H1 (cell line): ENCODE data around the gene ILF3. TPM values are rescaled to one million over a fixed set of nuclear protein-coding genes. Genes with fewer than 3 reads are reported as not detected.

Source experiments
- CTCF ChIA-PET: fragments of 300-600 bp; sonication (Branson Sonifier 250); formaldehyde crosslinking; loops from one replicate; lab custom pipeline; 2021; ENCODE audit not compliant: partially characterized antibody; lab: Charles Lee
- POLR2A ChIA-PET: fragments of 300-600 bp; sonication (Branson Sonifier 250); formaldehyde crosslinking; loops from one replicate; lab custom pipeline; 2021; ENCODE audit warnings: inconsistent platforms; ENCODE audit not compliant: partially characterized antibody; lab: Charles Lee
- DNase-seq, 2 experiments: peaks; one replicate each; pipeline versions ENCODE4 v3.0.0 to v3.0.0-alpha.2; 2010 to 2022; ENCODE audit warnings: low spot score in 2 of 2, low read depth in 1 of 2, mixed read lengths in 1 of 2
- FAIRE-seq: peaks from 2 replicates; lab custom pipeline; 2011; peaks lifted over from hg19 to GRCh38; lab: Jason Lieb, UNC
- H2AFZ ChIP-seq: 2 replicates; pipeline ENCODE4 v1.8.1; 2012; ENCODE audit warnings: low read length, inconsistent platforms
- H2AK5ac ChIP-seq: 2 replicates; pipeline ENCODE4 v1.6.1; 2013; ENCODE audit warnings: low read depth, low read length
- H2BK120ac ChIP-seq: replicated peaks from 2 replicates; pipeline ENCODE3; 2013; ENCODE audit warnings: low read depth, low read length, inconsistent platforms
- H2BK12ac ChIP-seq: 2 replicates; pipeline ENCODE4 v1.6.1; 2013; ENCODE audit warnings: low read depth, low read length
- H2BK15ac ChIP-seq: 2 replicates; pipeline ENCODE4 v1.6.1; 2013; ENCODE audit warnings: low read length
- H2BK20ac ChIP-seq: 2 replicates; pipeline ENCODE4 v1.6.1; 2013; ENCODE audit warnings: low read length
- H2BK5ac ChIP-seq: 2 replicates; pipeline ENCODE4 v1.6.1; 2013; ENCODE audit warnings: low read depth, low read length
- H3K14ac ChIP-seq: 2 replicates; pipeline ENCODE4 v1.6.1; 2013; ENCODE audit warnings: inconsistent platforms; ENCODE audit not compliant: insufficient read length
- H3K18ac ChIP-seq: 2 replicates; pipeline ENCODE4 v1.6.1; 2013; ENCODE audit warnings: low read length; ENCODE audit errors: extremely low read depth
- H3K23ac ChIP-seq: 2 replicates; pipeline ENCODE4 v1.6.1; 2013; ENCODE audit warnings: inconsistent platforms; ENCODE audit not compliant: insufficient read length
- H3K23me2 ChIP-seq: 2 replicates; pipeline ENCODE4 v1.6.1; 2013; ENCODE audit warnings: low read depth, low read length
- H3K27ac ChIP-seq: 2 replicates; pipeline ENCODE4 v1.6.1; 2011; ENCODE audit warnings: low read depth, low read length, inconsistent platforms
- H3K27me3 ChIP-seq, 4 experiments: replicated peaks in 1 of 4; 1 replicate in 1 of 4; 2 replicates in 3 of 4; pipeline versions ENCODE4 v1.6.1 to v1.8.1; 2011 to 2013; ENCODE audit warnings: low read length in 3 of 4, mild to moderate bottlenecking in 3 of 4, inconsistent platforms in 2 of 4, mixed read lengths in 2 of 4, moderate library complexity in 1 of 4; ENCODE audit not compliant: control insufficient read depth in 3 of 4, insufficient read depth in 3 of 4; ENCODE audit errors: extremely low read depth in 1 of 4
- H3K36me3 ChIP-seq, 4 experiments: 2 replicates each; pipeline versions ENCODE4 v1.6.1 to v1.8.1; 2011 to 2013; ENCODE audit warnings: mild to moderate bottlenecking in 4 of 4, low read length in 3 of 4, moderate library complexity in 2 of 4, control low read depth in 1 of 4, inconsistent platforms in 1 of 4; ENCODE audit not compliant: insufficient read depth in 4 of 4, control insufficient read depth in 2 of 4
- H3K4ac ChIP-seq: replicated peaks from 2 replicates; pipeline ENCODE3; 2013; ENCODE audit warnings: low read length, low read depth, mixed read lengths, inconsistent platforms; ENCODE audit not compliant: insufficient read length
- H3K4me1 ChIP-seq, 4 experiments: replicated peaks in 1 of 4; 1 replicate in 1 of 4; 2 replicates in 3 of 4; pipeline versions ENCODE4 v1.6.1 to v1.8.1; 2011 to 2013; ENCODE audit warnings: low read length in 3 of 4, inconsistent platforms in 2 of 4, mixed read lengths in 1 of 4; ENCODE audit not compliant: insufficient read depth in 4 of 4, control insufficient read depth in 3 of 4
- H3K4me2 ChIP-seq, 2 experiments: 2 replicates each; pipeline versions ENCODE4 v1.6.1 to v1.8.1; 2011 to 2013; ENCODE audit warnings: low read depth in 2 of 2, low read length in 2 of 2, control low read depth in 1 of 2, inconsistent platforms in 1 of 2, mild to moderate bottlenecking in 1 of 2; ENCODE audit not compliant: insufficient read depth in 1 of 2
- H3K4me3 ChIP-seq, 4 experiments: fragments of 200-600, 300-600 bp in 1 of 4; sonication (generic), shearing (Covaris generic), sonication (Bioruptor Twin) in 1 of 4; 2 replicates each; pipeline versions ENCODE4 v1.5.1 to v1.8.1; 2011 to 2016; ENCODE audit warnings: low read length in 4 of 4, low read depth in 3 of 4, control low read depth in 2 of 4, inconsistent platforms in 2 of 4, mild to moderate bottlenecking in 2 of 4, mixed read lengths in 1 of 4, moderate library complexity in 1 of 4; ENCODE audit not compliant: insufficient read depth in 2 of 4; ENCODE audit errors: extremely low read depth in 1 of 4
- H3K56ac ChIP-seq: replicated peaks from 2 replicates; pipeline ENCODE3; 2013; ENCODE audit warnings: low read depth, mild to moderate bottlenecking, mixed read lengths, low read length, inconsistent platforms; ENCODE audit not compliant: insufficient read length
- H3K79me1 ChIP-seq: 2 replicates; pipeline ENCODE4 v1.6.1; 2013; ENCODE audit warnings: low read depth, low read length, control low read depth
- H3K79me2 ChIP-seq, 2 experiments: 2 replicates each; pipeline versions ENCODE4 v1.6.1 to v1.8.1; 2012 to 2013; ENCODE audit warnings: low read length in 2 of 2, mild to moderate bottlenecking in 2 of 2, inconsistent platforms in 1 of 2; ENCODE audit not compliant: insufficient read depth in 2 of 2, control insufficient read depth in 1 of 2
- H3K9ac ChIP-seq, 4 experiments: replicated peaks in 1 of 4; 1 replicate in 1 of 4; 2 replicates in 3 of 4; pipeline versions ENCODE4 v1.6.1 to v1.8.1; 2011 to 2013; ENCODE audit warnings: low read depth in 3 of 4, low read length in 3 of 4, control low read depth in 2 of 4, mild to moderate bottlenecking in 2 of 4, moderate library complexity in 2 of 4, inconsistent platforms in 1 of 4; ENCODE audit errors: extremely low read depth in 1 of 4
- H3K9me3 ChIP-seq, 2 experiments: 2 replicates each; pipeline versions ENCODE4 v1.6.1 to v1.8.1; 2012 to 2013; ENCODE audit warnings: mild to moderate bottlenecking in 2 of 2, moderate library complexity in 2 of 2, control low read depth in 1 of 2, inconsistent platforms in 1 of 2, low read depth in 1 of 2, low read length in 1 of 2, mixed read lengths in 1 of 2; ENCODE audit not compliant: insufficient read depth in 2 of 2
- H4K20me1 ChIP-seq, 2 experiments: replicated peaks in 1 of 2; 2 replicates each; pipeline versions ENCODE3 to v1.8.1; 2011 to 2013; ENCODE audit warnings: inconsistent platforms in 2 of 2, low read length in 2 of 2, mild to moderate bottlenecking in 1 of 2; ENCODE audit not compliant: insufficient read depth in 2 of 2, control insufficient read depth in 1 of 2
- H4K5ac ChIP-seq: 2 replicates; pipeline ENCODE4 v1.6.1; 2013; ENCODE audit warnings: low read length, low read depth, mixed read lengths, inconsistent platforms; ENCODE audit not compliant: insufficient read length
- H4K8ac ChIP-seq: 2 replicates; pipeline ENCODE4 v1.8.0; 2013; ENCODE audit warnings: mild to moderate bottlenecking, moderate library complexity, low read length, inconsistent platforms; ENCODE audit not compliant: insufficient read depth; ENCODE audit errors: extremely low read depth
- H4K91ac ChIP-seq: replicated peaks from 2 replicates; pipeline ENCODE3; 2013; ENCODE audit warnings: low read length, mixed read lengths, inconsistent platforms; ENCODE audit not compliant: insufficient read length
- ASH2L ChIP-seq: fragments of 200-600, 300-600 bp; sonication (generic); IDR thresholded peaks from one replicate; pipeline ENCODE4 v1.7.1; 2017; ENCODE audit warnings: low read length
- BRCA1 ChIP-seq: IDR thresholded peaks from 2 replicates; pipeline ENCODE4 v1.6.1; 2012; ENCODE audit warnings: low read depth, low read length, improper control_type of control experiment
- CHD1 ChIP-seq: IDR thresholded peaks from 2 replicates; pipeline ENCODE4 v1.6.1; 2012; ENCODE audit warnings: low read depth, low read length, improper control_type of control experiment
- EGR1 ChIP-seq: IDR thresholded peaks from 2 replicates; pipeline ENCODE4 v1.6.1; 2011; ENCODE audit warnings: low read depth, low read length, borderline replicate concordance
- HDAC6 ChIP-seq: IDR thresholded peaks from one replicate; pipeline ENCODE4 v1.7.1; 2012; ENCODE audit warnings: low read depth, mild to moderate bottlenecking, inconsistent platforms, low read length, moderate library complexity
- JUND ChIP-seq: IDR thresholded peaks from 2 replicates; pipeline ENCODE4 v1.6.1; 2011; ENCODE audit warnings: mild to moderate bottlenecking, improper control_type of control experiment, low read length
- RAD21 ChIP-seq, 2 experiments: IDR thresholded peaks in 1 of 2; conservative IDR thresholded peaks in 1 of 2; 2 replicates each; pipeline ENCODE4 v1.6.1; 2011; ENCODE audit warnings: low read depth in 2 of 2, low read length in 2 of 2, improper control_type of control experiment in 1 of 2, inconsistent platforms in 1 of 2, mild to moderate bottlenecking in 1 of 2, moderate library complexity in 1 of 2
- RXRA ChIP-seq: IDR thresholded peaks from 2 replicates; pipeline ENCODE4 v1.6.1; 2011; ENCODE audit warnings: low read depth, mild to moderate bottlenecking, low read length, moderate library complexity; ENCODE audit not compliant: insufficient read depth
- SRF ChIP-seq: IDR thresholded peaks from 2 replicates; pipeline ENCODE4 v1.6.1; 2011; ENCODE audit warnings: mild to moderate bottlenecking, low read depth, low read length, moderate library complexity
- YY1 ChIP-seq: IDR thresholded peaks from 2 replicates; pipeline ENCODE4 v1.6.1; 2011; ENCODE audit warnings: low read depth, mild to moderate bottlenecking, low read length
- WGBS, 2 experiments: shearing (Covaris generic) in 1 of 2; methylation state at CpG; one replicate each; pipeline versions ENCODE4 v1.1.6 to v1.1.7; 2013 to 2015; ENCODE audit warnings: low lambda C conversion rate in 2 of 2, mixed read lengths in 2 of 2, inconsistent platforms in 1 of 2, low coverage in 1 of 2, missing lambda C conversion rate in 1 of 2; ENCODE audit not compliant: insufficient replicate concordance in 2 of 2, insufficient coverage in 1 of 2, insufficient read length in 1 of 2; ENCODE audit errors: extremely low coverage in 1 of 2, missing lambda C conversion rate in 1 of 2; 5-methylcytosine and 5-hydroxymethylcytosine counted together
- polyA plus RNA-seq, 7 experiments: library from polyadenylated mRNA; depleted of rRNA in 3 of 7; stranded (reverse) in 5 of 7; unstranded in 2 of 7; fragments of >200 nt in 5 of 7; fragments of 200-250 nt in 2 of 7; gene quantifications; 1 replicate in 5 of 7; 2 replicates in 1 of 7; 4 replicates in 1 of 7; pipeline versions ENCODE4 v1.2.1 to v1.2.3, GENCODE V29; 2011 to 2013; ENCODE audit warnings: missing spikeins in 2 of 7, mixed read lengths in 2 of 7
- total RNA-seq: library from RNA; stranded (reverse); fragmentation: NEBNext Ultra II Directional; extraction: Animal tissue kit (Norgen Biotek cat#: 25700); gene quantifications from 2 replicates; pipeline ENCODE4 v1.2.1, GENCODE V29; 2021
- TF ChIP-seq, protein P1 (sequence below), 3 experiments: IDR thresholded peaks; 1 replicate in 2 of 3; 2 replicates in 1 of 3; pipeline versions ENCODE4 v1.5.1 to v1.6.1; 2011; ENCODE audit warnings: low read length in 3 of 3, mild to moderate bottlenecking in 3 of 3, inconsistent platforms in 2 of 3, low read depth in 1 of 3, moderate library complexity in 1 of 3; ENCODE audit not compliant: insufficient read depth in 1 of 3; ENCODE audit errors: control extremely low read depth in 1 of 3

Gene ILF3
- total and polyA plus RNA-seq, 2 of the 8 experiments (the other 6 are each of a cell fraction or from before 2014, with no cell fraction given) = 291 to 695 TPM

- DNase-seq (no peak), FAIRE-seq (no peak)
- Histone ChIP-seq H3K56ac (no peak overlapping the region), H4K5ac (no peak overlapping the region), H3K9me3 (no peaks in the 10 kb centered on the region), H2BK12ac (no peak overlapping the region), H3K27ac (no peak overlapping the region), H3K9ac (no peak overlapping the region), H2BK15ac (no peak overlapping the region), H3K79me2 (no peaks in the 10 kb centered on the region), H3K14ac (no peak overlapping the region), H4K20me1 (peaks cover 0 to 2% of the 10 kb centered on the region in 2 experiments), H2AK5ac (no peak overlapping the region), H3K36me3 (no peaks in the 10 kb centered on the region), H4K8ac (no peak overlapping the region), H3K4ac (no peak overlapping the region), H2BK20ac (no peak overlapping the region), H3K23me2 (no peaks in the 10 kb centered on the region), H3K27me3 (no peaks in the 10 kb centered on the region), H3K23ac (no peak overlapping the region), H3K79me1 (peaks cover 7% of the 10 kb centered on the region), H3K4me2 (no peak overlapping the region), H3K18ac (no peak overlapping the region), H2AFZ (no peak overlapping the region), H3K4me1 (no peaks in the 10 kb centered on the region), H2BK5ac (no peak overlapping the region), H3K4me3 (no peak overlapping the region), H4K91ac (no peak overlapping the region), H2BK120ac (no peak overlapping the region)
- 95% methylated on average over 15 of the region's 15 CpGs; no CpG with 5 or more reads in 1 of the 2 experiments for WGBS, 2 experiments
- CTCF ChIA-PET = interaction anchor here (0.6 to 3.8 kb wide), 8 partner anchors 9 to 180 kb away, joined by 3 to 21 read pairs (median 4); no protein-coding TSS in a partner anchor
- POLR2A ChIA-PET = interaction anchor here (0.6 to 2.1 kb wide), 11 partner anchors 8 to 266 kb away, joined by 3 to 15 read pairs (median 4); no protein-coding TSS in a partner anchor
- TF ChIP-seq CHD1 (no peak), JUND (no peak), RXRA (no peak), SRF (no peak), ASH2L (no peak), YY1 (no peak), HDAC6 (no peak), EGR1 (no peak), BRCA1 (no peak), RAD21 (IDR thresholded peaks at IDR 0.05 in 1 of 2, conservative IDR thresholded peaks at IDR 0.05 in 1 of 2; ENCODE audit: low read depth in 2 of 2, low read length in 2 of 2) (no peak)
- TF ChIP-seq, protein P1, sequence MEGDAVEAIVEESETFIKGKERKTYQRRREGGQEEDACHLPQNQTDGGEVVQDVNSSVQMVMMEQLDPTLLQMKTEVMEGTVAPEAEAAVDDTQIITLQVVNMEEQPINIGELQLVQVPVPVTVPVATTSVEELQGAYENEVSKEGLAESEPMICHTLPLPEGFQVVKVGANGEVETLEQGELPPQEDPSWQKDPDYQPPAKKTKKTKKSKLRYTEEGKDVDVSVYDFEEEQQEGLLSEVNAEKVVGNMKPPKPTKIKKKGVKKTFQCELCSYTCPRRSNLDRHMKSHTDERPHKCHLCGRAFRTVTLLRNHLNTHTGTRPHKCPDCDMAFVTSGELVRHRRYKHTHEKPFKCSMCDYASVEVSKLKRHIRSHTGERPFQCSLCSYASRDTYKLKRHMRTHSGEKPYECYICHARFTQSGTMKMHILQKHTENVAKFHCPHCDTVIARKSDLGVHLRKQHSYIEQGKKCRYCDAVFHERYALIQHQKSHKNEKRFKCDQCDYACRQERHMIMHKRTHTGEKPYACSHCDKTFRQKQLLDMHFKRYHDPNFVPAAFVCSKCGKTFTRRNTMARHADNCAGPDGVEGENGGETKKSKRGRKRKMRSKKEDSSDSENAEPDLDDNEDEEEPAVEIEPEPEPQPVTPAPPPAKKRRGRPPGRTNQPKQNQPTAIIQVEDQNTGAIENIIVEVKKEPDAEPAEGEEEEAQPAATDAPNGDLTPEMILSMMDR (IDR thresholded peaks at IDR 0.05; ENCODE audit: control extremely low read depth in 1 of 3, insufficient read depth in 1 of 3, low read depth in 1 of 3, low read length in 3 of 3) = no peak
Measured at GRCh38 chr19:10612499-10613119, 41.5 kb upstream of the ILF3 start.
